NCI-H2081 treated with DMSO at 0.1 percent for 48 hours (cell line): ENCODE data around the gene SCAPER.

ENCODE experiments used
- DNase-seq: peaks from one replicate; lab custom pipeline; 2025; lab: John Stamatoyannopoulos, UW

SCAPER gene

GRCh38 chr15:76338486-76339304 lies 566.4 kb downstream of the SCAPER start:
- no peak for DNase-seq

- no peak for DNase-seq
These were observed 567.2 kb downstream of the SCAPER start for GRCh38 chr15:76337696-76338485.

GRCh38 chr15:76337059-76337695 lies 568.0 kb downstream of the SCAPER start:
- no peak for DNase-seq

GRCh38 chr15:76336254-76337058 lies 568.7 kb downstream of the SCAPER start, which contains the start of gene ISL2:
Gene ISL2 (plus strand): TSS chr15:76336773. CDS start chr15:76336884, 111 bp downstream.
- peak; percentile 52 for DNase-seq

GRCh38 chr15:76335307-76336253 lies 569.6 kb downstream of the SCAPER start:
- DNase-seq = no peak

GRCh38 chr15:76334438-76335306 lies 570.5 kb downstream of the SCAPER start:
- DNase-seq = no peak

- DNase-seq = no peak
These were observed 571.3 kb downstream of the SCAPER start for GRCh38 chr15:76333720-76334437.

GRCh38 chr15:76333309-76333708 lies 571.8 kb downstream of the SCAPER start:
- no peak for DNase-seq

GRCh38 chr15:76332796-76333195 lies 572.3 kb downstream of the SCAPER start:
- DNase-seq = no peak

GRCh38 chr15:76330080-76330680 lies 575.0 kb downstream of the SCAPER start:
- no peak for DNase-seq

- DNase-seq = no peak
These were observed 576.2 kb downstream of the SCAPER start for GRCh38 chr15:76328958-76329357.

- no peak for DNase-seq
These were observed 576.9 kb downstream of the SCAPER start for GRCh38 chr15:76328106-76328696.

GRCh38 chr15:76327191-76328105 lies 577.7 kb downstream of the SCAPER start:
- DNase-seq = no peak

GRCh38 chr15:76325704-76326103 lies 579.4 kb downstream of the SCAPER start:
- DNase-seq = no peak

- no peak for DNase-seq
These were observed 581.1 kb downstream of the SCAPER start for GRCh38 chr15:76324066-76324465.

- no peak for DNase-seq
These were observed 583.5 kb downstream of the SCAPER start for GRCh38 chr15:76321602-76322001.

GRCh38 chr15:76321171-76321570 lies 584.0 kb downstream of the SCAPER start:
- DNase-seq = no peak
